ENCODE measurements around the gene ASH1L. TPM values are rescaled to one million over a fixed set of nuclear protein-coding genes. Genes with fewer than 3 reads are reported as not detected.
"Not testable (repeated sequence)": the region's sequence is repeated elsewhere in the genome, so short reads cannot be mapped to it uniquely, and the experiment has no call there.

Gene ASH1L
- total and polyA plus RNA-seq, 9 of the 15 experiments (the other 6 are each of a cell fraction or from before 2014, with no cell fraction given): 2.0 to 23.3 (median 14.6) TPM

- Histone ChIP-seq H3K9ac (ENCODE audit: insufficient read depth in 1 of 2, low read depth in 2 of 2, low read length in 2 of 2) (no peak overlapping the region), H3K27ac (ENCODE audit: extremely low read depth, low read depth, low read length) (no peak overlapping the region), H3K9me3 (replicated peaks; ENCODE audit: control insufficient read depth, insufficient read depth, low read depth, low read length) (no peaks in the 10 kb centered on the region), H3K4me3 (no peak overlapping the region), H3K79me2 (ENCODE audit: control insufficient read depth, insufficient read depth, low read length) (no peaks in the 10 kb centered on the region), H3K9me1 (ENCODE audit: control insufficient read depth, insufficient read depth, low read length) (no peaks in the 10 kb centered on the region), H4K20me1 (replicated peaks; ENCODE audit: control insufficient read depth, insufficient read depth, low read length) (no peaks in the 10 kb centered on the region), H3K36me3 (ENCODE audit: control insufficient read depth, insufficient read depth, low read length) (peaks cover 62% of the 10 kb centered on the region; the same call in 1 of the 3 replicates), H2AFZ (ENCODE audit: low read depth, low read length) (no peak overlapping the region), H3K27me3 (ENCODE audit: control insufficient read depth in 2 of 2, insufficient read depth in 2 of 2, low read length in 2 of 2) (no peaks in the 10 kb centered on the region), H3K4me1 (replicated peaks in 1 of 2; ENCODE audit: control insufficient read depth in 2 of 2, insufficient read depth in 2 of 2, low read length in 2 of 2) (no peaks in the 10 kb centered on the region), H3K4me2 (ENCODE audit: insufficient read depth, low read length) (no peak overlapping the region)
- ATAC-seq: no peak
- TF ChIP-seq, protein P1, sequence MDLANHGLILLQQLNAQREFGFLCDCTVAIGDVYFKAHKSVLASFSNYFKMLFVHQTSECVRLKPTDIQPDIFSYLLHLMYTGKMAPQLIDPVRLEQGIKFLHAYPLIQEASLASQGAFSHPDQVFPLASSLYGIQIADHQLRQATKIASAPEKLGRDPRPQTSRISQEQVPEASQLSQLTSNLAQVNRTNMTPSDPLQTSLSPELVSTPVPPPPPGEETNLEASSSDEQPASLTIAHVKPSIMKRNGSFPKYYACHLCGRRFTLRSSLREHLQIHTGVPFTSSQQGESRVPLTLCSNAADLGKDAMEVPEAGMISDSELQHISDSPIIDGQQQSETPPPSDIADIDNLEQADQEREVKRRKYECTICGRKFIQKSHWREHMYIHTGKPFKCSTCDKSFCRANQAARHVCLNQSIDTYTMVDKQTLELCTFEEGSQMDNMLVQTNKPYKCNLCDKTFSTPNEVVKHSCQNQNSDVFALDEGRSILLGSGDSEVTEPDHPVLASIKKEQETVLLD (IDR thresholded peaks at IDR 0.05): no peak
- in situ Hi-C loops (cut with MboI) (no loop called here), intact Hi-C loops (cut with micrococcal nuclease) (no loop called here)
- no peak for DNase-seq (ENCODE audit: extremely low read depth in 1 of 4, low spot score in 3 of 4)
- peak; percentile 49 for FAIRE-seq
- ChIA-PET CTCF (ENCODE audit: low intra/inter-chr PET ratio) (no interaction called here), POLR2A (no interaction called here)
- 93% methylated on average over 7 of the region's 7 CpGs for WGBS (ENCODE audit: insufficient coverage, low coverage, missing lambda C conversion rate)
- no TSS peak for BruUV-seq (replicated peaks)
Observed at GRCh38 chr1:155453141-155453540, 109.5 kb downstream of the ASH1L start.

- WGBS (ENCODE audit: insufficient coverage, low coverage, missing lambda C conversion rate): 97% methylated on average over 7 of the region's 7 CpGs
- POLR2A ChIA-PET: no interaction called here
Observed at GRCh38 chr1:155451199-155451598, 111.4 kb downstream of the ASH1L start.

GRCh38 chr1:155442431-155442830 lies 120.2 kb downstream of the ASH1L start:
- ATAC-seq; FAIRE-seq; in situ Hi-C loops (cut with MboI); H3K4me2 ChIP-seq (ENCODE audit: insufficient read depth, low read length); DNase-seq (ENCODE audit: extremely low read depth in 1 of 4, low spot score in 3 of 4); H3K79me2 ChIP-seq (ENCODE audit: control insufficient read depth, insufficient read depth, low read length); H3K27me3 ChIP-seq (ENCODE audit: control insufficient read depth in 2 of 2, insufficient read depth in 2 of 2, low read length in 2 of 2); H3K9ac ChIP-seq (ENCODE audit: insufficient read depth in 1 of 2, low read depth in 2 of 2, low read length in 2 of 2); intact Hi-C loops (cut with micrococcal nuclease); H3K4me3 ChIP-seq; H2AFZ ChIP-seq (ENCODE audit: low read depth, low read length); H3K9me3 ChIP-seq (replicated peaks; ENCODE audit: control insufficient read depth, insufficient read depth, low read depth, low read length); CTCF ChIA-PET (ENCODE audit: low intra/inter-chr PET ratio); H3K4me1 ChIP-seq (replicated peaks in 1 of 2; ENCODE audit: control insufficient read depth in 2 of 2, insufficient read depth in 2 of 2, low read length in 2 of 2); H3K9me1 ChIP-seq (ENCODE audit: control insufficient read depth, insufficient read depth, low read length); H3K27ac ChIP-seq (ENCODE audit: extremely low read depth, low read depth, low read length); H4K20me1 ChIP-seq (replicated peaks; ENCODE audit: control insufficient read depth, insufficient read depth, low read length); BruUV-seq (replicated peaks): not testable (repeated sequence)
- peaks cover 23% of the 10 kb centered on the region for H3K36me3 ChIP-seq (ENCODE audit: control insufficient read depth, insufficient read depth, low read length)
- POLR2A ChIA-PET: interaction anchor here (1.1 kb wide), 1 partner anchor 20 kb away, joined by 3 read pairs; no protein-coding TSS in a partner anchor
- WGBS (ENCODE audit: insufficient coverage, low coverage, missing lambda C conversion rate): 88% methylated on average over 6 of the region's 6 CpGs

More at GRCh38 chr1:155451199-155451598, 111.4 kb downstream of the ASH1L start:
- no peak overlapping the region for H3K27ac ChIP-seq (ENCODE audit: extremely low read depth, low read depth, low read length)
- CTCF ChIA-PET (ENCODE audit: low intra/inter-chr PET ratio): no interaction called here
- no peaks in the 10 kb centered on the region for H3K79me2 ChIP-seq (ENCODE audit: control insufficient read depth, insufficient read depth, low read length)
- H3K4me3 ChIP-seq: no peak overlapping the region
- intact Hi-C loops (cut with micrococcal nuclease) (no loop called here), in situ Hi-C loops (cut with MboI) (no loop called here)
- no peaks in the 10 kb centered on the region for H3K9me3 ChIP-seq (replicated peaks; ENCODE audit: control insufficient read depth, insufficient read depth, low read depth, low read length)
- H3K36me3 ChIP-seq (ENCODE audit: control insufficient read depth, insufficient read depth, low read length): peaks cover 51% of the 10 kb centered on the region; the same call in 1 of the 3 replicates
- H3K9me1 ChIP-seq (ENCODE audit: control insufficient read depth, insufficient read depth, low read length): no peaks in the 10 kb centered on the region
- ATAC-seq (no peak), DNase-seq (ENCODE audit: extremely low read depth in 1 of 4, low spot score in 3 of 4) (no peak), FAIRE-seq (no peak)
- no peak for TF ChIP-seq ARHGAP35 (IDR thresholded peaks at IDR 0.05; ENCODE audit: partially characterized antibody)
- peak; percentile 44 for TF ChIP-seq CEBPB (tag; IDR thresholded peaks at IDR 0.05)
- no peak for TF ChIP-seq CEBPG (CRISPR knock-in tag; IDR thresholded peaks at IDR 0.05)
- peak in 1 of 2 experiments; percentile 60; a peak in 2 of 4 replicates for TF ChIP-seq CEBPG (tag; conservative IDR thresholded peaks at IDR 0.05 in 1 of 2, IDR thresholded peaks at IDR 0.05 in 1 of 2)
- no peak overlapping the region for H3K9ac ChIP-seq (ENCODE audit: insufficient read depth in 1 of 2, low read depth in 2 of 2, low read length in 2 of 2)
- H2AFZ ChIP-seq (ENCODE audit: low read depth, low read length): no peak overlapping the region
- no peaks in the 10 kb centered on the region for H4K20me1 ChIP-seq (replicated peaks; ENCODE audit: control insufficient read depth, insufficient read depth, low read length)
- no peaks in the 10 kb centered on the region for H3K4me1 ChIP-seq (replicated peaks in 1 of 2; ENCODE audit: control insufficient read depth in 2 of 2, insufficient read depth in 2 of 2, low read length in 2 of 2)
- H3K27me3 ChIP-seq (ENCODE audit: control insufficient read depth in 2 of 2, insufficient read depth in 2 of 2, low read length in 2 of 2): no peaks in the 10 kb centered on the region
- no peak overlapping the region for H3K4me2 ChIP-seq (ENCODE audit: insufficient read depth, low read length)
- BruUV-seq (replicated peaks): no TSS peak
